Measurements from ENCODE around the gene FCHSD2. TPM values are rescaled to one million over a fixed set of nuclear protein-coding genes. Genes with fewer than 3 reads are reported as not detected.

Gene FCHSD2
- total RNA-seq, 1 donor from 2014 or later, result 18.9 TPM

DNA sequence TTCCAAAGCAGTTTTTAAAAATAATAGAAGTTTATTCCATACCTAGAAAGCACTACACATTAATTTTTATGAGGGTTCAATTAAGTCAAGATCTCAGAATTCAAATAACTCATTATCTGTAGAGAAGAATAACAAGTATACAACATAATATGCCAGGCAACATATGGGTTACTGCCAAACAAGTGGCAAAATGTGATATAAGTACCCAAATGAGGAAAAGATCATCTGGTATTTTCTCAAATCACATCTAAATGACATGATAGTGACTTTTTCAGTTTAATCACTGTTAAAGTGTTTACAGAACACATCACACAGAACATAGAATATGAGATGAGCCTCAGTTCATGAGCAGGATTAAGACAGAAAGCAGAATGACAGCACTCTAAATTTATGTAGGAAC, 123.3 kb downstream of the FCHSD2 start:
- TF ChIP-seq EZH2 (IDR thresholded peaks at IDR 0.05; ENCODE audit: insufficient read depth, low read length), result no peak
- H3K9ac ChIP-seq (ENCODE audit: low read length), result no peak overlapping the region
- DNase-seq (ENCODE audit: low read depth) (no peak), FAIRE-seq (no peak)
- H3K9me3 ChIP-seq (ENCODE audit: insufficient read depth, low read depth, low read length), result no peaks in the 10 kb centered on the region
- H3K36me3 ChIP-seq (ENCODE audit: insufficient read depth, low read length), result no peaks in the 10 kb centered on the region
- H2AFZ ChIP-seq (ENCODE audit: low read depth, low read length), result no peak overlapping the region
- H3K4me1 ChIP-seq (ENCODE audit: insufficient read depth, low read length), result no peaks in the 10 kb centered on the region
- Mint-ChIP-seq H3K27me3 (ENCODE audit: low read depth, unreplicated experiment) (no peaks in the 10 kb centered on the region), H3K36me3 (ENCODE audit: low read depth, unreplicated experiment) (no peaks in the 10 kb centered on the region), H3K27ac (ENCODE audit: unreplicated experiment) (no peak overlapping the region), H3K9me3 (ENCODE audit: unreplicated experiment) (peaks cover 3% of the 10 kb centered on the region), H3K4me1 (ENCODE audit: low read depth, unreplicated experiment) (no peaks in the 10 kb centered on the region), H3K4me3 (ENCODE audit: unreplicated experiment) (no peak overlapping the region)
- no peaks in the 10 kb centered on the region for H3K27me3 ChIP-seq (ENCODE audit: insufficient read depth, low read length)
- no peak overlapping the region for H3K4me3 ChIP-seq (ENCODE audit: insufficient read depth, low read depth, low read length)
- H3K27ac ChIP-seq (ENCODE audit: low read depth, low read length), result no peak overlapping the region
- H3K79me2 ChIP-seq (ENCODE audit: insufficient read depth, low read length), result peaks cover 4% of the 10 kb centered on the region
- H3K4me2 ChIP-seq (ENCODE audit: low read length), result no peak overlapping the region
- H4K20me1 ChIP-seq (ENCODE audit: insufficient read depth, low read length), result peaks cover 12% of the 10 kb centered on the region

DNA sequence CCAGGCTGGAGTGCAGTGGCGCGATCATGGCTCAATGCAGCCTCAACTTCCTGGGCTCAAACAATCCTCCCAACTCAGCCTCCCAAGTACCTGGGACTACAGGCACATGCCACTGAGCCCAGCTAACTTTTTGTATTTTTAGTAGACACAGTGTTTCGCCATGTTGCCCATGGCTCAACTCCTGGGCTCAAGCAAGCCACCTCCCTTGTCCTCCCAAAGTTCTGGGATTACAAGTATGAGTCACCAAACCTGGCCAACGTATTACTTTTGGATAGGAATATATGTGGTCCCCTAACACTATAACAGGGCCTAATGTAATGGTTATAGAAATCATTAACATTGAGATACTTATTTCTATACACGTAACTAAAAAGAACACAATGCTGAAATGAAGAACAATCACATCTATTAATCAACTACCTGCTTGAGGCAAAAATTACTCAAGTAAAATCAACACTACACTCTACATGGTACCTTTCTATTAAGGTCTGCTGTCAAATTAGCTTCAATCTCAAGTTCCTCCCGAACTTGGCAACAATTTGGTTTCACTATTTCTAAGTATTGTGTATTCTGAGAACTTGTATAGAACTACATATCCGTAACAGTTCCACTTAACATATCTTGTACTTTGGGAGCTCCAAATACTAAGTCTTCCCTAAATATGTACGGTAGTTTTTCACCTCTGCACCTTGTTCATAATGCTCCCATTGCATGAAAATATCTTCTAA, 124.9 kb downstream of the FCHSD2 start:
- Histone ChIP-seq H3K27me3 (ENCODE audit: insufficient read depth, low read length) (no peaks in the 10 kb centered on the region), H3K36me3 (ENCODE audit: insufficient read depth, low read length) (no peaks in the 10 kb centered on the region), H3K4me3 (ENCODE audit: insufficient read depth, low read depth, low read length) (no peak overlapping the region), H3K9me3 (ENCODE audit: insufficient read depth, low read depth, low read length) (no peaks in the 10 kb centered on the region), H2AFZ (ENCODE audit: low read depth, low read length) (no peak overlapping the region), H3K9ac (ENCODE audit: low read length) (no peak overlapping the region), H3K27ac (ENCODE audit: low read depth, low read length) (no peak overlapping the region), H3K4me1 (ENCODE audit: insufficient read depth, low read length) (peaks cover 3% of the 10 kb centered on the region), H3K79me2 (ENCODE audit: insufficient read depth, low read length) (peaks cover 4% of the 10 kb centered on the region), H3K4me2 (ENCODE audit: low read length) (no peak overlapping the region), H4K20me1 (ENCODE audit: insufficient read depth, low read length) (peaks cover 16% of the 10 kb centered on the region)
- Mint-ChIP-seq H3K4me3 (ENCODE audit: unreplicated experiment) (no peak overlapping the region), H3K4me1 (ENCODE audit: low read depth, unreplicated experiment) (peaks cover 9% of the 10 kb centered on the region), H3K27ac (ENCODE audit: unreplicated experiment) (no peak overlapping the region), H3K27me3 (ENCODE audit: low read depth, unreplicated experiment) (no peaks in the 10 kb centered on the region), H3K9me3 (ENCODE audit: unreplicated experiment) (no peaks in the 10 kb centered on the region), H3K36me3 (ENCODE audit: low read depth, unreplicated experiment) (no peaks in the 10 kb centered on the region)
- DNase-seq (ENCODE audit: low read depth), result no peak
- no peak for FAIRE-seq
- no peak for TF ChIP-seq EZH2 (IDR thresholded peaks at IDR 0.05; ENCODE audit: insufficient read depth, low read length)
- TF ChIP-seq, protein P1, sequence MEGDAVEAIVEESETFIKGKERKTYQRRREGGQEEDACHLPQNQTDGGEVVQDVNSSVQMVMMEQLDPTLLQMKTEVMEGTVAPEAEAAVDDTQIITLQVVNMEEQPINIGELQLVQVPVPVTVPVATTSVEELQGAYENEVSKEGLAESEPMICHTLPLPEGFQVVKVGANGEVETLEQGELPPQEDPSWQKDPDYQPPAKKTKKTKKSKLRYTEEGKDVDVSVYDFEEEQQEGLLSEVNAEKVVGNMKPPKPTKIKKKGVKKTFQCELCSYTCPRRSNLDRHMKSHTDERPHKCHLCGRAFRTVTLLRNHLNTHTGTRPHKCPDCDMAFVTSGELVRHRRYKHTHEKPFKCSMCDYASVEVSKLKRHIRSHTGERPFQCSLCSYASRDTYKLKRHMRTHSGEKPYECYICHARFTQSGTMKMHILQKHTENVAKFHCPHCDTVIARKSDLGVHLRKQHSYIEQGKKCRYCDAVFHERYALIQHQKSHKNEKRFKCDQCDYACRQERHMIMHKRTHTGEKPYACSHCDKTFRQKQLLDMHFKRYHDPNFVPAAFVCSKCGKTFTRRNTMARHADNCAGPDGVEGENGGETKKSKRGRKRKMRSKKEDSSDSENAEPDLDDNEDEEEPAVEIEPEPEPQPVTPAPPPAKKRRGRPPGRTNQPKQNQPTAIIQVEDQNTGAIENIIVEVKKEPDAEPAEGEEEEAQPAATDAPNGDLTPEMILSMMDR (IDR thresholded peaks at IDR 0.05; ENCODE audit: insufficient read depth, low read depth, low read length), result no peak

DNA sequence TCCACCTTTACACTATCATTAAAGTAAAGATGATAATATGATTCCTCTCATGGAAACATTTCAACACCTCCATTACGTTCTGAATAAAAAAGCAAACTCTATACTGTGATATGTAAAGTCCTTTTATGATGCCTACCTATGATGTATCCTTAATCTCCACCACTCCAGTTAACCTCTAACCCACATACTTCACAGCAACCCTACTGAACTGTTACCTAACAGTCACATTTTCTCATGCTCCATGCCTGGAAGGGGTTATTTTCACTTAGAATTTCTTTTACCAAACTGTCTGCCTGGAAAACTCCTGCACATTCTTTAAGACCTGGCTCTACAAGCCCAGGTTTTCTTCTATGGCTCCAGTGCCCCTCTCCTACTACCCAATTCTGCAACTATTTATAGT, 129.1 kb downstream of the FCHSD2 start:
- FAIRE-seq, result no peak
- TF ChIP-seq EZH2 (IDR thresholded peaks at IDR 0.05; ENCODE audit: insufficient read depth, low read length), result no peak
- TF ChIP-seq, protein P1 (IDR thresholded peaks at IDR 0.05; ENCODE audit: insufficient read depth, low read depth, low read length), result no peak
- DNase-seq (ENCODE audit: low read depth), result no peak
- Histone ChIP-seq H3K27me3 (ENCODE audit: insufficient read depth, low read length) (no peaks in the 10 kb centered on the region), H2AFZ (ENCODE audit: low read depth, low read length) (no peak overlapping the region), H3K27ac (ENCODE audit: low read depth, low read length) (no peak overlapping the region), H3K4me2 (ENCODE audit: low read length) (no peak overlapping the region), H3K36me3 (ENCODE audit: insufficient read depth, low read length) (no peaks in the 10 kb centered on the region), H3K9me3 (ENCODE audit: insufficient read depth, low read depth, low read length) (no peaks in the 10 kb centered on the region), H4K20me1 (ENCODE audit: insufficient read depth, low read length) (peaks cover 9% of the 10 kb centered on the region), H3K4me3 (ENCODE audit: insufficient read depth, low read depth, low read length) (no peak overlapping the region), H3K9ac (ENCODE audit: low read length) (no peak overlapping the region), H3K79me2 (ENCODE audit: insufficient read depth, low read length) (no peaks in the 10 kb centered on the region), H3K4me1 (ENCODE audit: insufficient read depth, low read length) (peaks cover 8% of the 10 kb centered on the region)
- Mint-ChIP-seq H3K4me3 (ENCODE audit: unreplicated experiment) (no peak overlapping the region), H3K36me3 (ENCODE audit: low read depth, unreplicated experiment) (peaks cover 20% of the 10 kb centered on the region), H3K4me1 (ENCODE audit: low read depth, unreplicated experiment) (peaks cover 16% of the 10 kb centered on the region), H3K27me3 (ENCODE audit: low read depth, unreplicated experiment) (no peaks in the 10 kb centered on the region), H3K27ac (ENCODE audit: unreplicated experiment) (no peak overlapping the region), H3K9me3 (ENCODE audit: unreplicated experiment) (peaks cover 19% of the 10 kb centered on the region)

Measured in astrocyte (in vitro differentiated cells and primary cell).